Fibroblast of pulmonary artery (primary cell): ENCODE data around the gene LZTS2.
A peak's percentile ranks its signal among the peaks of the same experiment; 100 is the strongest.

Experiments used
- DNase-seq: peaks from one replicate; pipeline ENCODE4 v3.0.0-alpha.2; 2010; ENCODE audit warnings: low read depth
- H3K4me3 ChIP-seq: replicated peaks from 2 replicates; pipeline ENCODE4 v1.5.1; 2011; ENCODE audit warnings: low read depth, mild to moderate bottlenecking, control low read depth, low read length, moderate library complexity
- CTCF ChIP-seq: IDR thresholded peaks from 2 replicates; pipeline ENCODE4 v1.5.1; 2011; ENCODE audit warnings: mild to moderate bottlenecking, control low read depth, low read length, inconsistent platforms; ENCODE audit errors: missing control alignments

LZTS2 gene

GRCh38 chr10:101021692-101022251, 22.2 kb downstream of the LZTS2 start:
- DNase-seq, result no peak
- TF ChIP-seq CTCF, result no peak
- H3K4me3 ChIP-seq, result no peak overlapping the region

DNA sequence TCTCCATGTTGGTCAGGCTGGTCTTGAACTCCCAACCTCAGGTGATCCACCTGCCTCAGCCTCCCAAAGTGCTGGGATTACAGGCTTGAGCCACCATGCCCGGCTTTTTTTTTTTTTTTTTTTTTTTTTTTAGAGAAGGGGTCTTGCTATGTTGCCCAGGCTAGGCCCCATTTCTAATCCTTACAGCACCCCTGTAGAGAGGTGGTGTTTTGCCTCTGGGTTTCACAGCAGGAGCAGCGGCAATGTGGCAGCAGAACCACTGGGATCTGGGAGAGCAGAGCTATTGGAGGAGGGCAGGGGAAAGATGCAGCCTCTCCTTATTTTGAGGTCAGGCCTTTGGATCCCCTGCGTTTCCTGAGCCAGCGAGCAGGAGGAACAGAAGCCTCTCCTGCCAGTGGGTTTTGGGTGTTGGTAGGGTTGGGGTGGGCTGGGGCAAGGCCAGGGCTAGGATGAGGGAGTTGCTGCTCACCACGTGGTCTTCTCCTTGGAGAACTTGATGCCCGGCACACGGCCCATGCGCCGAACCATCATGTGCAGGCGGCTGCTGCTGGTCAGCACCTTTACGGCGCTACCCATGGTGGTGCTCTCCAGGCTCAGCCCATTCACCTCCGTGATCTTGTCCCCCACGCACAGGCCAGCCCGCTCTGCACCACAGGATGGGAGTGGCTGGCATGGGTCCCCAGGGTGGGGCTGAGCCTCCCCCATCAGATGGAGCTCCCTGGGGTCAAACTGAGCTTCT, 23.5 kb downstream of the LZTS2 start:
- no peak for DNase-seq
- H3K4me3 ChIP-seq, result no peak overlapping the region
- no peak for TF ChIP-seq CTCF

DNA sequence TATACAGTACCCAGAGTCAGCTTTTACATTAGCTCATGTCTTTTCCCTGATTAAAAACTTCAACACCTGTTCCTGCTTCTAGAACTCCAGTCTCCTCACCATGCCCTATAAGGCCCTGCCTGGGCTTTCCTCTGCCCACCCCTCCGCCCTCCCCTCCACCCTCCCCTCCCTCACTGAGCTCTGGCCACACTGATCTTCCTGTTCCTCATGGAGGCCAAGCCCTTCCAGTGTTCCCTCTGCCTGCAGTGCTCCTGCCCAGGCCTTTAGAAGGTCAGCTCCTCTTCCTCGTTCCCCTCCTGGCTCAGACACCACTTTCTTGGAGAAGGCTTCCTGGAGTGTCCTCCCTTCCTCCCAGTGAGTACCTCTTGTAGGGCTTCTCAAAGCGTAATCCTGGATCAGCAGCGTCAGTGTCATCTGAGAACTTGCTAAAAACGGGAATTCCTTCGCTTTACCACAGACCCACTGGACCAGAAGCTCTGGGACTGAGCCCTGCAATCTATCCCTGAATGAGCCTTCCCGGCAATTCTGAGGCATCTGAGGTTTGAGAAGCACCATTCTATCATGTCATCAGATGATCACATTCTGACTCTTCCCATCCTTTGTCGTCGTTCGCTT, 27.6 kb downstream of the LZTS2 start:
- TF ChIP-seq CTCF, result no peak
- DNase-seq, result no peak
- H3K4me3 ChIP-seq, result no peak overlapping the region

GRCh38 chr10:101028446-101029337, 29.1 kb downstream of the LZTS2 start:
- DNase-seq, result no peak
- TF ChIP-seq CTCF, result no peak
- no peak overlapping the region for H3K4me3 ChIP-seq

- no peak for DNase-seq
- peak; percentile 11 for TF ChIP-seq CTCF
- no peak overlapping the region for H3K4me3 ChIP-seq
These were observed 30.1 kb downstream of the LZTS2 start for GRCh38 chr10:101029520-101030295.

DNA sequence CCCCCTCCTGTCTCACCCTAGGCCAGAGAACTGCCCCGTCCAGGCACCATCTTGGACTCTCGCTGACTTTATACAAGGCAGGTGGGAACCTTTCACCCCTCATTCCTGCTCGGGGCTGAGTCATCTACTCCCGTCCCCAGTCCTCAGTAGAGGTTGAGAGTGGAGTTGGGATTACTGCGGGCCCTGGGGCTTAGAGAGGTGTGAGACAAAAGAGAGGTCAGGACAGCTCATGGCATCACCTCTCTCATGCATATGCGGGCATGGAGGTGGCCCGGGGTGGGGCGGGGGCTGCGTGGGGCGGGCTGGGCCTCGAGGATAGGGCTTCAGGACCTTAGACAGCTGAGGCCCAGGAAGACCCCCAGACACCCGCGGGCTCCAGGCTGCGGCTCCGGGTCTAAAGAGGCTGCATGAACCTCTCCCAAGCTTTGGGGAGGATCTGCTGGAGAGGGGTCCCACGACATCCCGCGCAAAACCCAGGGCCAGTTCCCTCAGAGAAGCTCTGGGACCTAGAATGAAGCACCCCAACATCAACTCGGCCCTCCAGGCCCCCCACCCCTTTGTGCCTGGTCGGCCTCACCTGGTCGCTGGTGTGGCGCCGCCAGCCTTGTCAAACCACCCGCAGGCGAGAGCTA, 31.0 kb downstream of the LZTS2 start:
- no peak for TF ChIP-seq CTCF
- no peak for DNase-seq
- peak overlapping the region; percentile 89 for H3K4me3 ChIP-seq
